GM10266 (cell line): Measurements from ENCODE around the gene CD300A.

ENCODE experiments used
- DNase-seq: peaks from one replicate; pipeline ENCODE4 v3.0.0; 2012; ENCODE audit errors: extremely low spot score
- CTCF ChIP-seq: IDR thresholded peaks from 2 replicates; pipeline ENCODE4 v1.5.1; 2012; ENCODE audit warnings: mild to moderate bottlenecking, low read depth; ENCODE audit not compliant: control insufficient read depth, insufficient read depth; ENCODE audit errors: missing control alignments

The CD300A gene

GRCh38 chr17:74457146-74457819, 9.2 kb upstream of the CD300A start:
- peak; percentile 80 for DNase-seq
- peak; percentile 98 for TF ChIP-seq CTCF

GRCh38 chr17:74457820-74458166, 8.6 kb upstream of the CD300A start:
- no peak for DNase-seq
- no peak for TF ChIP-seq CTCF

GRCh38 chr17:74458835-74459234, 7.6 kb upstream of the CD300A start:
- TF ChIP-seq CTCF: no peak
- DNase-seq: no peak

GRCh38 chr17:74459622-74460021, 6.8 kb upstream of the CD300A start:
- no peak for TF ChIP-seq CTCF
- no peak for DNase-seq

- DNase-seq: no peak
- TF ChIP-seq CTCF: peak; percentile 45
These were observed 6.2 kb upstream of the CD300A start for GRCh38 chr17:74460241-74460640.

- DNase-seq: no peak
- no peak for TF ChIP-seq CTCF
These were observed 5.4 kb upstream of the CD300A start for GRCh38 chr17:74460996-74461395.

GRCh38 chr17:74461611-74462010, 4.8 kb upstream of the CD300A start:
- no peak for TF ChIP-seq CTCF
- no peak for DNase-seq
